KG1 (cell line): ENCODE results near the gene DIS3L2.
"Not testable (repeated sequence)": the region's sequence is repeated elsewhere in the genome, so short reads cannot be mapped to it uniquely, and the experiment has no call there.

Experiments used
- DNase-seq: peaks from one replicate; lab custom pipeline; 2025; lab: John Stamatoyannopoulos, UW

The DIS3L2 gene

GRCh38 chr2:231929961-231930592 is 31.4 kb upstream of the DIS3L2 start:
- DNase-seq, result no peak

DNA sequence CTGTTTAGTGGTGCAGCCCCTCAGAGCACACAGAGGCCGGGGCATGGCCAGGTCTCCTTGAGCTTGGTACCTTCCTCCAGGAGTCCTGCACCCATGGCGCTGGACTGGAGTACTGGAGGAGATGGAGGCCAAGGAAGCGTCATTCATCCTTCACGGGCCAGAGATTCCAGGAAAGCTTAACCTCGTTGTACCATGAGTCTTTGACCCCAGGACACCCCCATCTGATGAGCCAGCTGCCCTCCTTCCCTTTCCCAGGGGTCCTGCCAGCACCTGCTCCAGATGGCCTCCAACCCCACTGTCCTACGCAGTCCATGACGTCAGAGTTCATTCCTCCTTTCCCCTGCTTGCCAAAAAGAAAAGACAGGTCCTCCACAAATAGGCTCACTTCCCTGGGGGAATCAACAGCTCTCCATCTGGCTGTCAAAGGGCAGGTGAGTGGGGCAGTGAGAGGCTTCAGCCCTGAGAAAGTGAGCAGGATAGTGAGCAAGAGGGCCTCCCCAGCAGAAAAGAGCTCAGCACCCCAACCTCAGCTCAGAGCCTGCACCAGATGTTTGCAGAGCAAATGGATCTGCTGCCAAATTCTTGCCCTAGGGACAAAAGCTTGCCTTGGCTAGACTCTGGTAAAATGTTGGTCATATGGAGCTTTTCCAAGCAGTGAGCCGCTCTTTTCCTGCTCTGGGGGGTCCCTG is 30.8 kb upstream of the DIS3L2 start:
- DNase-seq, result no peak

- no peak for DNase-seq
Observed at GRCh38 chr2:231931481-231931915, 30.0 kb upstream of the DIS3L2 start.

- no peak for DNase-seq
Observed at GRCh38 chr2:231932711-231932970, 28.9 kb upstream of the DIS3L2 start.

DNA sequence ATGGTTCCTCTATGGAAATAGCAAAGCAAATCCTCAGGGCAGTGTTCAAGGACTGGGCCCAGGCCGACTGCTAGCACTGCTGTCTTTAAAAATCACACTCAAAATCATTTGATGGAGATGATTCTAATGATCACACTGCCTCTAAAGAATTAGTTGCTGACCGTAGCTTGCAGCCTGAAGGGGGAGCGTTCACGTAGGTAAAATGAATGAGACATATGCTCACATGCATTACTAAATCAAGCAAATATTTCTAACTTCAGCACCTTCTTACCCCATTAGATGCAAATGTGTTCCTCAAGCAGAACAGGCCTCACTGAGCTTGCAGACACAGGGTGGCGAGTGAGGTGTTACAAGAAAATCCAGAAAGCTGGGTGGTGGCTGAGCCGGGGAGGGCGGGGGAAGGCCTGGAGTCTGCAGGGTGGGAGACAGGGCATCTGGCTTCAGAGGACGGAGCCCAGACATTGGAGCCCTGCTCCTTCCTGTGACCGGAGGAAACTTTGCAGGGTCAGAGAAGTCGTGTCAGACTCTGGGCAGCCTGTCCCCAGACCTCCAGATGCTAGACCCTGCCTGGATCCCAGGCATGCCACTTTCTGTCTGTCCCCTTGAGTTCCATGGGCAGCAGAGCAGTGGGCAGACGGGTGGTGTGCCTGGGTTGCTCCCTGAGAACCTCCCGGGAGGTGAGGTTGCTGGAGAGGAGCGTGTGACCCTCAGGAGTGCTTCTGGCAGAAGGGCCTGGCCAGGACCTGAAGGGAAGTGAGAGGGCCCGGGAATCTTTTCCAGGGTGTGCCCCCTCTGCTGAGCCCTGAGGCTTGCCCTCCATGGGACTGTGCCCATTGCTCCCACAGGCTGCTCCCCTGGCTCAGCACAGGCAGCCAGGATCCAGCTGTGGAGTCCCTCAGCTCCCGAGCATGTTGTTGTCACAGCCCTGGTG is 28.3 kb upstream of the DIS3L2 start:
- DNase-seq, result no peak

DNA sequence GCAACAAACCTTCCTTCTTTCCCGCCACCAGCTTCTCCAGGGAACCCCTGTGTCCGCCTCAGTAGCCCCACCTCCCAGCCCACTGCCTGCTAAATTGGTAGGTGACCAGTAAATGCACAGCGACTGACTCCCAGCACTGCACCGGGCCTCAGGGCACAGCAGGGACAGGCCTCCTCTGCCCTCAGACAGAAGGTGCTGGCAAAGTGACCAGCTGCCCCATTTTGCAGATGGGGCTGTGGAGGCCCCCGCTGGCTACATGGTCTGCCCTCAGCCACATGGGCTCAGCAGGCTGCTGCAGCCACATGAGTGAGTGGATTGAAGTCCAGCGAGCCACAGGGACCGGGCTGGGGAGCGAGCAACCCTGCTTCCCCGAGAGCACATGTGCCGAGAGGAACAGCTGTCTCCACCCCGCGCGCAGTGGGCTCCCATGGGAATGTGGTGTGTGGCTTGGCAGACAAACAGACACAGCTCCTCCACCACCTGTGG is 27.6 kb upstream of the DIS3L2 start:
- no peak for DNase-seq

DNA sequence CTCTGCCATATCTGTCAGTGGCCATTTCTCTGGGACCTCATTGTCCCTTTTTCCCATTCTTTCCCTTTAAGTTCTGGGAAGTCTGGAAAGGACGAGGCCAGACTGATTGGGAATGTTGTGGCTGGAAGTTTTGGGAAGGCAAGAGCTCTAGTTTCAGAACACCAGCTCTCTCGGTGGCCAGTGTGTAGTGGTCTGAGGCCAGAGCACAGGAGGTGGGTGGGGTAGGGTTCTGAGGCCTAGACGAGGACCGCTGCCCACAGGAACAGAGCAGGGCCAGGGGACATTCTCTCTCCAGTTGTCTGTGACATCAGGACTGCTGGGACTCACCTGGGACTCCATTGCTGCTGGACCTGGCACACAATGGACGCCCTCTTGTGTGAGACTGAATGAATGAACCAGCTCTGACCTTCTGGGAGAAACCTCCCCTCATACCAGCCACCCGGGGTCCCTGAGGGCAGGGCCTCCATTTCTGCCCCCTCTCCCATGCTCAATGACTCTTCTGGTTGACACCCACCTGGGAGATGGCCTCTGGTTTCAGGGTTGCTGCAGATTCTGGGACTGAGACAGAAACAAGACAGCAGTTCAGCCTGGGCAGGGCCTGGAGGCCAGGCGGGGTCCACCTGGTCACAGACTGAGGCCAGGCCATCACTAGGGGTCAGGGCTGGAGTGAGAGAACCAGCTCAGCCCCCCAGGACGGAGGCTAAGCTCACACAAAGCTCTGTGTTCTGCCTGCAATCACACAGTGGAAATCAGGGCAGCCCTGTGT is 26.9 kb upstream of the DIS3L2 start:
- no peak for DNase-seq

DNA sequence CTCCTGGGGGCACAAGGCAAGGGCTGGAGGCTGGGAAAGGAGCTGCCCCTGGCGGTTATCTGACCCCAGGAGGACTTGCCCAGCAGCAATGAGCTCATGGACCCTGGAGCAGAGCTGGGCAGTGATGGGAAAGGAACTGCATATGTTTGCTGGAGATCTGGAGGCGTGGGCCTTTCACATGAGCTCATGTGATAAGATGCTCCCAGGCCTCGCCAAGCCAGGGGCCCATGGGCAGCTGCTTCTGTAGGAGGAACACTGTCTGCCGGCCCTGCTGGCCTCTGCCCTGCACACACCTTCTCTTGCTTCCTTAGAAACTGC is 26.3 kb upstream of the DIS3L2 start:
- no peak for DNase-seq

DNA sequence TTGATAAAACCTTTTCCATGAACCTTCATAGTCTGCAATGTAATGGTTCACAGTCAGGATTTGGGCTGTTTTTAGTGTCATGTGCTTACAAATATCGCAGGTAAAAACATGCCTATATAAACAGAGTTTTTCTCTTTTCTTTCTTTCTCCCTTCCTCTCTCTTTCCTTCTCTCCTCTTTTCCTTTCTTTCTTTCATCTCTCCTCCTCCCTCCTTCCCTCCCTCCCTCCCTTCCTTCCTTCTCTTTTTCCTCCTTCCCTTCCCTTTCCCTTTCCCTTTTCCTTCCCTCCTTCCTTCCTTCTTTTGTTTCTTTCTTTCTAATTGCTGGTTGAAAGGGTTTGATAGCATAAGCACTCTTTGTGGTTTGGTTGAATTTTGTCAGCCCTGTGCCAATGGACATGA is 25.7 kb upstream of the DIS3L2 start:
- DNase-seq, result no peak

DNA sequence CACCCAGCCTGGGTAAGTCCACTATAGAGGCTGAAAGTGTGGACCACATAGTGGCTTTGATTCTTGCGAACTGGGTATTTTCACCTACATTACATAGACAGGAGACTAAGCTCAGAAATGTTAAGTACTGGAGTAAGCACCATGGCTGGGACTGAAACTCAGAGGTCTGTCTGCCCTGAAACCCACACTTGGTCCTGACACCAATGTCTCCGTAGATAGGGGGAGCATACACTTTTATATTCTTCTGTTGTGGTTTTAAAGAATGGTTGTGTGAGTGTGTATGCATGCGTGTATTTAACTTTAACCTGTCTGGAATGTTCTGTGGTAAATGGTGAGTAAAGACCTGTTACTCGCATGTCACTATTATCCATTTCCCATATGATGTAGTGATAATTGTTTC is 25.0 kb upstream of the DIS3L2 start:
- DNase-seq, result no peak

- no peak for DNase-seq
Observed at GRCh38 chr2:231937057-231937456, 24.5 kb upstream of the DIS3L2 start.

DNA sequence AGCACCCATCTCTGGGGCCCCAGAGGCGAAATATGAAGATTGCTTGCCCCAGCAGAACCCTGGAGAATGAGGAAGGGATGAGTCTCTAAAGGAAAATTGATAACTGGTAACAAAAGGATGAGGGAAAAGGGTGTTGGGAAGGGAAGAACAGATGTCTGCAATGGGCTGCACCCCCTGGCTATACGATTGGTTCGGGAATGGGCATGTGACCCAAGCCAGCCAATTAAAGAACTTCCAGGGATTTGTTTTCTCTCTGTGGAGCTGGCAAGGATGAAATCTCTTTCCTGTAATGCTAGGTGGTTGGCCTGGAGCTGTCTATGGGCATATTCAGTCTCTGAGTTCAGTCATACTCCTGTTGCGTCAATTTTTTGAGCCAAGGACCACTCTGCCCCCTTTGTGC is 22.5 kb upstream of the DIS3L2 start:
- DNase-seq, result no peak

- DNase-seq, result no peak
Observed at GRCh38 chr2:231940795-231941194, 20.7 kb upstream of the DIS3L2 start.

- no peak for DNase-seq
Observed at GRCh38 chr2:231941673-231942072, 19.8 kb upstream of the DIS3L2 start.

- no peak for DNase-seq
Observed at GRCh38 chr2:231942180-231942579, 19.3 kb upstream of the DIS3L2 start.

DNA sequence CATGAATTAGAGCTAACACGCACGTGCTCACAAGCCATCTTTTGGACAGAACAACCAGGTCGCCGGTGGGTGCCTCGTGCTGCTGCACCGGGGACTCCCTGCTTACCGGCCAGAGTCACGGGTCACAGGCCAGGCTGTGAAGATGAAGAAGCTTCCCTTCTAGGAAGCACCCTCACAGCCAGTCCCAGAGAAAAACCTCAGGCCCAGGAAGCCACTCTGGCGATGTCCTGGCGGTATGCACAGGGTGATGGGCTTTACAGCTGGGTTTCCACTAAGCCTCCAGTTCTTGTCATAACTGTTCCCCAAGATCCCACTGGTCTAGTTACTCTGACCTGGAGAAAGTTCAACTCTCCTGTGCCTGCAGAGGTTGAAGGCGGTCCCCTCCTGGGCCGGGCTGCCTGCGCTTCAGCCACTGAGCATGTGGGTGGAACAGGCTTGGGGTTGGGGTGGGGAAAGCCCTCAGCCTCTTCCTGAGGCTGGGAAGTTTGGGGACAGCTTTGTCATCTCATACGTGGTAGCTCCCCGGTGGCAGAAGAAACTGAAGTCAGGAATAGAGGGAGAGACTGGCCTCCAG is 15.2 kb upstream of the DIS3L2 start:
- no peak for DNase-seq

- DNase-seq, result not testable (repeated sequence)
Observed at GRCh38 chr2:231947112-231947511, 14.4 kb upstream of the DIS3L2 start.

DNA sequence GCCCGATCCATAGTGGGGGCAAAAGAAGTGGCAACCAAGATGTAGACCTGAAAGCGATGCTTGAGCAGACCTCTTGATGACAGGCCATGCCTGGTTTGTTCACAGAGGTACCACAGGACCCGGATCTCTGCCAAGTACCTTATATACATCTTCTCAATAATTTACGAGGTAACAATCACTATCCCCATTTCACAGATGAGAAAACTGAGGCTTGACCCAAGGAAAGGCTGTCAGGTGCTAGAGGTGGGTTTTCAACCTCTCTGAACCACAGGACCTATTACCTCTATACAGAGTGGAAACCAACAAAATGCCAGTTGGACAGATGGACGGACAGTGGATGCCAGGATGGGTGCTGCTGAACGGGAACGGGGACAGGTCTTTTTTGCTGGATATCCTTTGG is 13.8 kb upstream of the DIS3L2 start:
- DNase-seq, result no peak

GRCh38 chr2:231951452-231952035 is 10.0 kb upstream of the DIS3L2 start:
- no peak for DNase-seq

GRCh38 chr2:231955758-231956472 is 5.6 kb upstream of the DIS3L2 start:
- DNase-seq, result no peak
